Fibroblast of lung (primary cell): ENCODE measurements around the gene AMY2B.
"Not testable (repeated sequence)": the region's sequence is repeated elsewhere in the genome, so short reads cannot be mapped to it uniquely, and the experiment has no call there.

Experiments used
- EZH2 ChIP-seq: IDR thresholded peaks from 2 replicates; pipeline ENCODE4 v1.5.1; 2012; ENCODE audit warnings: low read length, control low read depth, mild to moderate bottlenecking; ENCODE audit errors: missing control alignments
- TF ChIP-seq, protein P1 (sequence below), 2 donors: IDR thresholded peaks in 1 of 2; conservative IDR thresholded peaks in 1 of 2; 1 replicate in 1 of 2; 2 replicates in 1 of 2; pipeline ENCODE4 v1.5.1; 2011 to 2012; ENCODE audit warnings: low read length in 2 of 2, control low read depth in 1 of 2, inconsistent platforms in 1 of 2, low read depth in 1 of 2, mild to moderate bottlenecking in 1 of 2

DNA sequence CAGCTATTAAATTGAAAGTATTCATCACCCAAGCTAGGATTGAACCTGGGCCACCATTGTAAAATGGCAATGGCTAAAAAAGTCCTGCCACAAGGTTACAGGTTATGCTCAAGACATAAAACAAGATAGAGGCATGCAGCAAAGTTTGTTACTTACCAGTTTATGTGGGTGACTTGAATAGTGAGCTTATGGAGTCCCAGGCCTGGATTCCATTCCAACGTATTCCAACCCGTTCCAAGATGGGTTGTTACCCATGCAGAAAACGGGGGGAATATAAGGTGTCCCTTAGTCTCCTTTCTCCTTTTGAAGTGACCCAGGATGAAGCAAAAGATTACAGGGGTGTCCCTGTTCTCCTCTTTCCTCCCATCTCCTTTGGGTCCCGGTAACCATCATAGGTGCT, 56.0 kb downstream of the AMY2B start:
- not testable (repeated sequence) for TF ChIP-seq EZH2
- TF ChIP-seq, protein P1, sequence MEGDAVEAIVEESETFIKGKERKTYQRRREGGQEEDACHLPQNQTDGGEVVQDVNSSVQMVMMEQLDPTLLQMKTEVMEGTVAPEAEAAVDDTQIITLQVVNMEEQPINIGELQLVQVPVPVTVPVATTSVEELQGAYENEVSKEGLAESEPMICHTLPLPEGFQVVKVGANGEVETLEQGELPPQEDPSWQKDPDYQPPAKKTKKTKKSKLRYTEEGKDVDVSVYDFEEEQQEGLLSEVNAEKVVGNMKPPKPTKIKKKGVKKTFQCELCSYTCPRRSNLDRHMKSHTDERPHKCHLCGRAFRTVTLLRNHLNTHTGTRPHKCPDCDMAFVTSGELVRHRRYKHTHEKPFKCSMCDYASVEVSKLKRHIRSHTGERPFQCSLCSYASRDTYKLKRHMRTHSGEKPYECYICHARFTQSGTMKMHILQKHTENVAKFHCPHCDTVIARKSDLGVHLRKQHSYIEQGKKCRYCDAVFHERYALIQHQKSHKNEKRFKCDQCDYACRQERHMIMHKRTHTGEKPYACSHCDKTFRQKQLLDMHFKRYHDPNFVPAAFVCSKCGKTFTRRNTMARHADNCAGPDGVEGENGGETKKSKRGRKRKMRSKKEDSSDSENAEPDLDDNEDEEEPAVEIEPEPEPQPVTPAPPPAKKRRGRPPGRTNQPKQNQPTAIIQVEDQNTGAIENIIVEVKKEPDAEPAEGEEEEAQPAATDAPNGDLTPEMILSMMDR (conservative IDR thresholded peaks at IDR 0.05 in 1 of 2, IDR thresholded peaks at IDR 0.05 in 1 of 2; ENCODE audit: low read depth in 1 of 2, low read length in 2 of 2) = not testable (repeated sequence)
